Stomach (tissue), 4 donors: ENCODE results near the gene BRME1.

ENCODE experiments used
- POLR2AphosphoS5 ChIP-seq, 3 donors: sonication (generic); formaldehyde crosslinking; IDR thresholded peaks; one replicate each; pipeline ENCODE4 v1.6.1; 2016; ENCODE audit warnings: antibody characterized with exemption in 3 of 3
- TF ChIP-seq, protein P1 (sequence below), 7 experiments: fragments of 450-650 bp in 4 of 7; fragments of 200-600 bp in 3 of 7; sonication (generic) in 3 of 7; IDR thresholded peaks; one replicate each; pipeline ENCODE4 v1.5.1; 2016 to 2019; ENCODE audit warnings: antibody characterized with exemption in 7 of 7, control low read depth in 2 of 7, mild to moderate bottlenecking in 1 of 7

- TF ChIP-seq, protein P1, sequence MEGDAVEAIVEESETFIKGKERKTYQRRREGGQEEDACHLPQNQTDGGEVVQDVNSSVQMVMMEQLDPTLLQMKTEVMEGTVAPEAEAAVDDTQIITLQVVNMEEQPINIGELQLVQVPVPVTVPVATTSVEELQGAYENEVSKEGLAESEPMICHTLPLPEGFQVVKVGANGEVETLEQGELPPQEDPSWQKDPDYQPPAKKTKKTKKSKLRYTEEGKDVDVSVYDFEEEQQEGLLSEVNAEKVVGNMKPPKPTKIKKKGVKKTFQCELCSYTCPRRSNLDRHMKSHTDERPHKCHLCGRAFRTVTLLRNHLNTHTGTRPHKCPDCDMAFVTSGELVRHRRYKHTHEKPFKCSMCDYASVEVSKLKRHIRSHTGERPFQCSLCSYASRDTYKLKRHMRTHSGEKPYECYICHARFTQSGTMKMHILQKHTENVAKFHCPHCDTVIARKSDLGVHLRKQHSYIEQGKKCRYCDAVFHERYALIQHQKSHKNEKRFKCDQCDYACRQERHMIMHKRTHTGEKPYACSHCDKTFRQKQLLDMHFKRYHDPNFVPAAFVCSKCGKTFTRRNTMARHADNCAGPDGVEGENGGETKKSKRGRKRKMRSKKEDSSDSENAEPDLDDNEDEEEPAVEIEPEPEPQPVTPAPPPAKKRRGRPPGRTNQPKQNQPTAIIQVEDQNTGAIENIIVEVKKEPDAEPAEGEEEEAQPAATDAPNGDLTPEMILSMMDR (IDR thresholded peaks at IDR 0.05), result no peak
- TF ChIP-seq POLR2AphosphoS5 (IDR thresholded peaks at IDR 0.05), result no peak
These were observed 20.1 kb upstream of the BRME1 start for GRCh38 chr19:13926010-13926409.
